Measurements from ENCODE around the gene NET1.

Gene NET1

GRCh38 chr10:5502571-5503476, 90.5 kb downstream of the NET1 start:
- no peak for DNase-seq

DNA sequence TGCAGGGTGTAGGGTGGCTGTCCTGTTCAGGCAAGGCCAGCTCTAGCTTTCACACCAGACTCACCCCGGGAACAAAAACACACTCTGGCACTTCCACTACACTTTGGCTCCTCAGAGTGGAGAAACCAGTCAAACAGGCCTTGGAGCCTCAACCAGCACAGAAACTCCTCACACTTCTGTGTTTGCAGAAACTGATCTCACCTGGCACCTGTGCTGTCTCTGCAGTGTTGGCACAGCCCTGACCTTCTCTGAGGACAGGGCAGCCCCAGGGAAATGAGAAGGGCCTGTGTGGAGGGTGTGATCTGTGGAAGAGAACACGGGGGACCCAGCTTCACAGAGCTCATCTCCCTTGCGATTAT, 91.1 kb downstream of the NET1 start:
- no peak for DNase-seq

- DNase-seq, result no peak
Measured at GRCh38 chr10:5504146-5505072, 92.1 kb downstream of the NET1 start.

- no peak for DNase-seq
Measured at GRCh38 chr10:5506246-5506645, 93.9 kb downstream of the NET1 start.

GRCh38 chr10:5506751-5507648, 94.6 kb downstream of the NET1 start:
- no peak for DNase-seq

- DNase-seq, result no peak
Measured at GRCh38 chr10:5507649-5508131, 95.3 kb downstream of the NET1 start.

DNA sequence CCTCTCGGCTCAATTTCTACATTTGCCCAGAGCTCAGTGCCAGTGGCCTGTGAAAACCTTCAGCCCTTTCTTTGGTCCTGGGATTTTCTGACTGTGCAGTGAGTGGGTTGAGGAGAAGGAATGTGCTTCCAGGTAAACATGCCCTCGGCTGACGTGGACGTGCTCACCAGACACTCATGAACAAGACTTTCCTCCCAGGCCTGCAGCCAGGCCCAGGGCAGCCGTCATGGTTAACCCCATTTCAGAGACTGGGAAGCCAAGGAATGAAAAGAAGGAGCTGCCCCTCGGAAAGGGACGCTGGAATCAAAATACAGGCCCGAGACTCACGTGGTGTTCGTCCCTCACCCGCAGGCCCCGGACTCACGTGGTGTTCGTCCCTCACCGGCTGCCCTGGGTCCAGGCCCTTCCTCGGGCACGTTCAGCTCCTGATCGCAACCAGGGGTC, 95.8 kb downstream of the NET1 start:
- DNase-seq, result no peak

All from Kasumi-1 (cell line).